Cerebellar nuclear complex (tissue), 1 donor: ENCODE data around the gene F7.

ENCODE experiments used
- DNase-seq, 2 experiments: peaks; one replicate each; lab custom pipeline; 2025; lab: John Stamatoyannopoulos, UW

The F7 gene

DNA sequence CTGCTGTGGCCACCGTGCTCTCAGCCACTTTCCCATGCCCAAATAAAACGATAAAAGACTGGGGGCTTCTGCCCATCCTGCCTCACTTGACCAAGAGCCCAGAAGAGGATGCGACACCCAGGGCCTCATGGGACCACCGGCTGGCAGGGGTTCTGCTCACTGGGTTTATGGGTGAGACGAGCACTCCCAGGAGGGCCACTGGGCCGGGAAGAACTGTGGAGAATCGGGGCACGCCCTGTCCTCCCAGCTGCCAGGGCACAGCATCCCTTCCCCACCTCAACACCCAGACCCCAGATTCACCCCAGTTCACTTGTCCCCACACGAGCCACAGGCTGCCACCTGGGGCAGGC, 12.3 kb downstream of the F7 start:
- no peak for DNase-seq

DNA sequence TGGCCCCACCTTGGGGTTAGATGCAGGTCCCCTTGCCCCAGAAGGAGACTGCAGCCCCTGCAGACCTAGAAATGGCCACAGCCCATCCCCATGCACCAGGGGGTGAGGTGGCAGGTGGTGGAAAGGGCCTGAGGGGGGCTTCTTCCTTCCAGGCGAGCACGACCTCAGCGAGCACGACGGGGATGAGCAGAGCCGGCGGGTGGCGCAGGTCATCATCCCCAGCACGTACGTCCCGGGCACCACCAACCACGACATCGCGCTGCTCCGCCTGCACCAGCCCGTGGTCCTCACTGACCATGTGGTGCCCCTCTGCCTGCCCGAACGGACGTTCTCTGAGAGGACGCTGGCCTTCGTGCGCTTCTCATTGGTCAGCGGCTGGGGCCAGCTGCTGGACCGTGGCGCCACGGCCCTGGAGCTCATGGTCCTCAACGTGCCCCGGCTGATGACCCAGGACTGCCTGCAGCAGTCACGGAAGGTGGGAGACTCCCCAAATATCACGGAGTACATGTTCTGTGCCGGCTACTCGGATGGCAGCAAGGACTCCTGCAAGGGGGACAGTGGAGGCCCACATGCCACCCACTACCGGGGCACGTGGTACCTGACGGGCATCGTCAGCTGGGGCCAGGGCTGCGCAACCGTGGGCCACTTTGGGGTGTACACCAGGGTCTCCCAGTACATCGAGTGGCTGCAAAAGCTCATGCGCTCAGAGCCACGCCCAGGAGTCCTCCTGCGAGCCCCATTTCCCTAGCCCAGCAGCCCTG, 12.8 kb downstream of the F7 start:
- DNase-seq: no peak

DNA sequence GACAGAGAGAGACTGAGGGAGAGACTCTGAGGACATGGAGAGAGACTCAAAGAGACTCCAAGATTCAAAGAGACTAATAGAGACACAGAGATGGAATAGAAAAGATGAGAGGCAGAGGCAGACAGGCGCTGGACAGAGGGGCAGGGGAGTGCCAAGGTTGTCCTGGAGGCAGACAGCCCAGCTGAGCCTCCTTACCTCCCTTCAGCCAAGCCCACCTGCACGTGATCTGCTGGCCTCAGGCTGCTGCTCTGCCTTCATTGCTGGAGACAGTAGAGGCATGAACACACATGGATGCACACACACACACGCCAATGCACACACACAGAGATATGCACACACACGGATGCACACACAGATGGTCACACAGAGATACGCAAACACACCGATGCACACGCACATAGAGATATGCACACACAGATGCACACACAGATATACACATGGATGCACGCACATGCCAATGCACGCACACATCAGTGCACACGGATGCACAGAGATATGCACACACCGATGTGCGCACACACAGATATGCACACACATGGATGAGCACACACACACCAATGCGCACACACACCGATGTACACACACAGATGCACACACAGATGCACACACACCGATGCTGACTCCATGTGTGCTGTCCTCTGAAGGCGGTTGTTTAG, 13.7 kb downstream of the F7 start:
- DNase-seq: no peak

DNA sequence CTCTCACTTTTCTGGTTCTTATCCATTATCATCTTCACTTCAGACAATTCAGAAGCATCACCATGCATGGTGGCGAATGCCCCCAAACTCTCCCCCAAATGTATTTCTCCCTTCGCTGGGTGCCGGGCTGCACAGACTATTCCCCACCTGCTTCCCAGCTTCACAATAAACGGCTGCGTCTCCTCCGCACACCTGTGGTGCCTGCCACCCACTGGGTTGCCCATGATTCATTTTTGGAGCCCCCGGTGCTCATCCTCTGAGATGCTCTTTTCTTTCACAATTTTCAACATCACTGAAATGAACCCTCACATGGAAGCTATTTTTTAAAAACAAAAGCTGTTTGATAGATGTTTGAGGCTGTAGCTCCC, 14.2 kb downstream of the F7 start:
- no peak for DNase-seq

DNA sequence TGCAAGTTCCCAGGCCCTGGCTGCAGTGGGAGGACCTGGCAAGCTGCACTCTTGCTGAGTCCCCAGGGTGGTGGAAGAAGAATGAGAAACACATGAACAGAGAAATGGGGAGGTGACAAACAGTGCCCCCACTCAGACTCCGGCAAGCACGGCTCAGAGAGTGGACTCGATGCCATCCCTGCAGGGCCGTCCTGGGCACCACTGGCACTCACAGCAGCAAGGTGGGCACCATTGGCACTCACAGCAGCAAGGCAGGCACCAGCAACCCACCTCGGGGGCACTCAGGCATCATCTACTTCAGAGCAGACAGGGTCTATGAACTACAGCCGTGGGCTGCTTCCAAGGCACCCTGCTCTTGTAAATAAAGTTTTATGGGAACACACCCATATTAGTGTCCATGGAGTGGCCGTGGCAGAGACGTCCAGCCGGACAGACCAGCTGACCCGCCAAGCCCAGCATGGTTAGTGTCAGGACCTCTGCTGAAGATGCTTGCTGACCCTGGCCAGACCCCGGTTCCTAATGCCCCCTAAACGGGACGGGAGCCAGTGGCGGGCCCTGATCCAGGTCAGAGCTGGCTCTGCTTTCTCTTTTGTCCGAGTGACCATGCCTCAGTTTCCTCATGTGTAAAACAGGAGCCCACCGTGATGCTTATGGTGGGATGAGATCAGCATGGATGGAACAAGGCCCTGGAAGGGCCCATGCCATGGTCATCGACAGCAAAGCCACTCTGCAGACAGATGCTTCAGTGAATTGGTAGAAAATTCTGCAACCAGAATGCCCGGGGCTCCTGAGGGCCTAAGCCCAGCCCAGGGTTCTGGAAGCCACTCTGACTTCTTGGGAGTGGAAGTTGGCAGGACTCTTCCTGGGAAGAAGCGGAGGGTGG, 14.9 kb downstream of the F7 start:
- DNase-seq: no peak

DNA sequence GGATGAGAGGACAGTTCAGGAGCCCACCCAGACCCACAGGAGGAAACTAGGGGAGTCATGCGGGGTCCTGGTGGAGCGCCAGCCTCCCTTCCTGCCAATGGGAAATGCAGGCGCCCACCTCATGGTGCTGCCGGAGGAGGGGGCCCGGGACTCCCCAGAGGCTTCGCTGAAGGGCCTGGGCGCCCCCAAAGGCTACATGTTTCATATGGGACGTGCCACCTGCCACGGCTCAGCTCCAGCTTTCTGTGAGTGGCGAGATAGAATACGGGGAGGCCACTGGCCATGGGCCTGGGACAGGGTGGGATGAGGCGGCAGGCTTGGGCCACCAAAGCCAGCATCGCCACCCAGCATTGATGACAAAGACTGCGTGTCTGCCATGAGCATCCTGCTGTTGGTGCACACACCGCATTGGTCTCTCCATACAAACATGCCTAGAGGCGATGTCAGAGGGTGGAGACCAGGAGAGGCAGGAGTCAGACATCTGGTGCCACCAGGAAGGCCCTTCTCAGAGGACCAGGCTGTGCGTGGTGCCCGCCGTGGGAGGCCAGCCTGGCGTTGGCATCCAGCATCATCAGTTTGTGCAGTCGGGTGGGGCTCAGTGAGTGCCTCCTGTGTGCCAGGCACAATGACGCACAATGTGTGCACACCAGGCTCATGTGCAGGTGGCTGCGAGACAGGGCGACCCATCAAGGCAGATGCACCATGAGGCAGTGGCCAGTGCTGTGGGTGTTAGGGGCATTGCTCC, 15.8 kb downstream of the F7 start:
- DNase-seq: no peak

DNA sequence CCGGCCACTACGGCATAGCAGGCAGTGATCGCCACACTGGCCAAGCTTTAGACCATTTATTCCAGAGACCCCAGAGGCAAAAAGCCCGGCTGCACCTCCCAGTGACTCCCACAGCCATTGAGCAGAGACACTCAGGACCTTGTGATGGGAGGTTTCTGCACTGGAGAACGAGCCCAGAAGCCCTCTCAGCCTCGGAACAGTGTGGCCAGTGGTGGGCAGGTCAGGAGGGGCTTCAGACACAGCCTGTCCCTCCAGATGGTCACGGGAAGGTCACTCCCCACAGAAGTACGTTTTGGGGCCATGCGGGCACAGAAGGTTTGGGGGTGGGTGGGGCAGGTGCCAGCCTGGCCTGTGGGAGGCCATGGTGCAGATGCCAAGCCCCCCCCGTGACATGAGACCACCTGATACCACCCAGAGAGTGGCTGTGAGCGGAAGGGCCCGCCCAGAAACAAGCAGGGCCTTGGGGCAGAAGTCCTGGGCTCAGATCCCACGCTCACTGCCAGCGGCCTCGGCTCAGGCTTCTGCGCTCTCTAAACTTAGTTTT, 16.4 kb downstream of the F7 start:
- no peak for DNase-seq

DNA sequence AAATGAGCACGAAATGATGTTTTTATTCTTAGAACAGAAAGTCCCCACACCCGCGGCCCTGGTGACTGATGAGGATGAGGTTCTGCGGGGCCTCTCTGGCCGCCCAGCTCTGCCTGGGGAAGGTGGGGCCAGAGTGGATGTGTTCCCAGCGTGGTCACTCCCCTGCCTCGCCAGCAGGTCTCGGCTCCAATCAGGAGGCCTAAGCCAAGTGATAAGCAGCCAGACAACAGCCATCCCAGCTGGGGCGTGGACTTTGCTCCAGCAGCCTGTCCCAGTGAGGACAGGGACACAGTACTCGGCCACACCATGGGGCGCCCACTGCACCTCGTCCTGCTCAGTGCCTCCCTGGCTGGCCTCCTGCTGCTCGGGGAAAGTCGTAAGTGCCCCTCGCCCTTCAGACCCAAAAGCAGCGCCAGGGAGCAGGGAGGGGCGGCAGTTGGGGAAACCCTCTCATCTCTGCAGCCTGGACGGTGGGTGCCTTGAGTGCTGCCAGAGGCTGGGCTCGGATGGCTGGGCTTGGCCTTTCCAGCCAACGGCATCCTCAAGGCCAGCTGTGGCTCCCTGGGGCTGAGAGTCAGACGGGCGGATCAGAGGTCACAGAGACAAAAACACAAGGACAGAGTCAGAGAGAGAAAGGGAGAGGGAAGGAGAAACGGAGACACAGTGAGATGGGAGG, 17.1 kb downstream of the F7 start, which contains the start of gene F10:
TSS of gene F10 (plus strand) at position 250 of the 676 bp plus-strand sequence. CDS start at position 307, 57 bp downstream.
- no peak for DNase-seq

DNA sequence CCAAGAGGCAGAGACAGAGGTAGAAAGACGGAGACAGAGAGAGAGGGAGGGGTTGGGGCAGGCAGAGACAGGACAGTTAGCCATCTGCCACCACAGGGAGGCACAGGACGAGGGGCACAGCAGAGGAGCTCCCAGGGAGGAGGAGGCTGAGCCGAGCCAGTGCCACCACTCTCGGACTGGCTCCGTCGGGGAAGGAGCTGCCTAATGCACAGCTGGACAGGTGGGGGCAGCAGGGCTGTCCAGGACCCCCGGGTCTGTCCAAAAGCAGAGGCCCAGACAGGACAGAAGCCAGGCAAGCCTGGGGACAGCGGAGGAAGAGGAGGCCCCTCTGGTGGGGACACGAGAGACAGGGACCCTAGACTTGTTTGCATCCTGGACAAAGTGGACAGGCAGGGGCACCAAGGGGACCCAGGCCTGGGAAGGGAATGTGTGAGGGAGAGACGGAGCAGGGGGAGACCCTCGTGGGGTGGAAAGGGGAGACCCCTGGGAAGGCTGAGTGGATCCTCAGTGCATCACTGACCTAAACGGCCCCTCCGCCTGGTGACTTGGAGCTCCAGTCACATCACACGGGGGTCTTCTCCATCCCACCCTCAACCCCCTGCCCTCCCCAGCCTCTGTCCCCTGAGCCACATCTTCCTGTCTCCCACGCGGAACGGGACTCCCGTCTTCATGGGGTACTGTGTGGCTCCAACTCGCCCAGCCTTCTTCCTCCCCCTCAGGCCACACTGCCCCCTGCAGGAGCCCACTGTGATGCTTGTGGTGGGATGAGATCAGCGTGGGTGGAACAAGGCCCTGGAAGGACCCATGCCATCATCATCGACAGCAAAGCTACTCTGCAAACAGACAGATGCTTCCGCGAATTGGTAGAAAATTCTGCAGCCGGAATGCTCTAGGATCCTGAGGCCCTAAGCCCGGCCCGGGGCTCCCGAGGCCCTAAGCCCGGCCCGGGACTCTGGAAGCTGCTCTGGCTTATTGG, 17.9 kb downstream of the F7 start:
- DNase-seq: no peak

DNA sequence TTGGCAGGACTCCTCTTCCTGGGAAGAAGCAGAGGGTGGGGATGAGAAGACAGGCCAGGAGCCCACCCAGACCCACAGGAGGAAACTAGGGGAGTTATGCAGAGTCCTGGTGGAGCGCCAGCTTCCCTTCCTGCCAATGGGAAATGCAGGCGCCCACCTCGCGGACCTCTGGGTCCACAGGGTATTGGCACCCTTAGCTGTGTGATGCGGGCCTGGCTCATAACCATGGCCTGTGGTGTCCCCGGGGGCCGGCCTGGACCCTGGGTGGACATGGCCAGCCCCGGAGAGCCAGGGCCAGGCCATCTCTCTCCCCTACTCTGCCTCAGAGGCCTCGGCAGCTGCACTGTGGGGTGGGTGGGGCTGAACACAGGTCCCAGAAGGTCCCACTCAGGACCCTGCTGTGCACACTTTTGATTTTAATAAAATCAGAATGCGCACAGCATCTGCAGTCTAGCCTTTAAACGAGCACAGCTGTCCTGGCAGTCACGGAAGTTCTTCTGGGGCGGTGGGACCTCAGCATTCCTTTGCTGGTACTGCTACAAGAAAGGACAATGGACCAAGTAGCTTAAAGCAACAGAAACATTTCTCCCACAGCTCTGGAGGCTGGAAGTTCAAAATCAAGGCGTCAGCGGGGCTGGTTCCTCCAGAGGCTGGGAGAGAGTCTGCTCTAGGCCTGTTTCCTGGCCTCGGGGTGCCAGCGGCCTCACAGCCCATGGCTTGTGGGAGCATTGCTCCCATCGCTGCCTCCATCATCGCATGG, 18.8 kb downstream of the F7 start:
- no peak for DNase-seq

DNA sequence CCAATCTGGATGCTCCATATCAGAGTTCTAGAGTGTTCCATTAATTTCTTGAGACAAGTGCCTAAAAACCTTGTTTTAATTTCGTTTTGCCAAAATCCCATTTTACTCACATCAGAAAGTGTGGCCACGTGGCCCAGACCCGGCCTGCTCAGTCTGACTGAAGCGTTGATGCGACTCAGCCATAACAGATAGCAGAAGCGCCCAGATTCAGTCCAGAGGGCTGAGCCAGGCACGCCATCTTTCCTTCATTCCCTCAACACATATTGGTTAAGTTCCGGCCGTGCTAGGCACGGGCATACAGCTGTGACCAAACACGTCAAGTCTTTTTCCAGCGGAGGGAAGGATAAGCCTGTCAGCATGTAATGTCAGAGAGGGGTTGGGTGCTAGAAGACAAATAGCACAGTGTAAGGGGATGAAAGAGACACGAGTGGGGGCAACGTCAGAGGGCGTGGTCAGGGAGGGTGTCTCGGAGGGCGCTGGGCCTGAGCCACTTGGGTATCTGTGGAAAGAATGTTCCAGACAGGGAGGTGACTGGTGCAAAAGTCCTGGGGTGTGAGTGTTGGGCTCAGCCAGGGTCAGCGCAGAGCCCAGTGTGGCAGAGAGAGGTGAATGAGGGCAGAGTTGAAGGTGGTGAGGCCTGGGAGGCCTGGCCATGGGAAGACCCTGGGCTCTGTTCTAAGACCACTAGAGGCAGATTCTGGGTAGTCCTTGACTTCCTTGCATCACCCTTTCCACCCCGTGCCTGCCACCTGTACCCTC, 20.1 kb downstream of the F7 start:
- DNase-seq: no peak

DNA sequence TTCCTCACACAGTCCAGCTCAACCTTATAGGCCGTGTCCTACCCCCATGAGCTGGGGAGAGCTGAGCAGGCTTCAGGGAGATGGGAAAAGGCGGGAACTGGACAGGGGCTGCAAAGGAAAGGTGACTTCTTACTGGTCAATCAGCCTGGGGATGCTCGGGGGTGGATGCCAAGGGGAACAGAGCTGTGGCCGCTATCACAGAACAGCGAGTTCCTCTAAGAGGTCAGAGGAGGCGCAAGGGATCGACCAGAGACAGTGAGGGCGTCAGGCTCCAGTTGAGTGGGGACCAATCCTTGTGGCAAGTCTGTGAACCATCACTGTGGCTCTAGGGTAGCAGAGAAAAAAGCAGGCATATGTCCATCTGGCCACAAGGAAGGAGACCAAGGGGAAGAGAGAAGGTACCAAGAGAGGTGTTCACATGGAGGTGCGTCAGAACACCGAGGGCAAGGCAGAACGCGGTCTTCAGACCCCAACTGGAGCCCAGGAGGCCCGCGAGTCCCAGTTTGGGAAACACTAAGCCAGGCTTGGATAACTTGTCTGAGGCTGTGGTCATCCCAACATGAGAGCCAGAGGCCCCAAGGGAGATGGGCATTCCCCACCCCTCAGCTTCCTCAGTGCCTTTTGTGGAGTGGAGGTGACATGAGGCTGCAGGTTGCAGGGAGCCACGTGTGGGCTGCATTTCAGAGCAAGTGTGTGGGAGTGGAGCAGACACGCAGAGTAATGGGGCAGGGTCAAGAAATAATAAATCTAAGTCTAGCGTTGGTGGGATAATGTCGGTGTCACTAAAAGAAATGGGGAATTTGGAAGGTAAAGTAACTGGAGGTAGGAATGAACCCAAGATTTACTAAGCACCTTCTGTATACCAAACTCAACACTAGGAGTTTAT, 20.9 kb downstream of the F7 start:
- no peak for DNase-seq

DNA sequence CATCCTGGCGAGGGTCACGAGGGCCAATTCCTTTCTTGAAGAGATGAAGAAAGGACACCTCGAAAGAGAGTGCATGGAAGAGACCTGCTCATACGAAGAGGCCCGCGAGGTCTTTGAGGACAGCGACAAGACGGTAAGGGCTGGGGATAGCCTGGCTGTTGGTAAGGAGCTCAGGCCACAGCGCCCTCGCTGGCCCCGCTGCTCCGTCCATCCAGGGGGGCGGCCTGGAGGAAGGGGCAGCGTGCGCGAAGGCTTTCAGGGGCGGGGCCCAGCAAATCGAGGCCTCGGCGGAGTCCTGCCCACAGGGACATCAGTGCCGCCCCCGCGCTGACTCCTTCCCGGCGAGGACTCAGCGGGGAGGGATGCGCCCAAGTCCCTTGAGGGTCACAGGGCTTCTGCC, 23.9 kb downstream of the F7 start:
- no peak for DNase-seq

DNA sequence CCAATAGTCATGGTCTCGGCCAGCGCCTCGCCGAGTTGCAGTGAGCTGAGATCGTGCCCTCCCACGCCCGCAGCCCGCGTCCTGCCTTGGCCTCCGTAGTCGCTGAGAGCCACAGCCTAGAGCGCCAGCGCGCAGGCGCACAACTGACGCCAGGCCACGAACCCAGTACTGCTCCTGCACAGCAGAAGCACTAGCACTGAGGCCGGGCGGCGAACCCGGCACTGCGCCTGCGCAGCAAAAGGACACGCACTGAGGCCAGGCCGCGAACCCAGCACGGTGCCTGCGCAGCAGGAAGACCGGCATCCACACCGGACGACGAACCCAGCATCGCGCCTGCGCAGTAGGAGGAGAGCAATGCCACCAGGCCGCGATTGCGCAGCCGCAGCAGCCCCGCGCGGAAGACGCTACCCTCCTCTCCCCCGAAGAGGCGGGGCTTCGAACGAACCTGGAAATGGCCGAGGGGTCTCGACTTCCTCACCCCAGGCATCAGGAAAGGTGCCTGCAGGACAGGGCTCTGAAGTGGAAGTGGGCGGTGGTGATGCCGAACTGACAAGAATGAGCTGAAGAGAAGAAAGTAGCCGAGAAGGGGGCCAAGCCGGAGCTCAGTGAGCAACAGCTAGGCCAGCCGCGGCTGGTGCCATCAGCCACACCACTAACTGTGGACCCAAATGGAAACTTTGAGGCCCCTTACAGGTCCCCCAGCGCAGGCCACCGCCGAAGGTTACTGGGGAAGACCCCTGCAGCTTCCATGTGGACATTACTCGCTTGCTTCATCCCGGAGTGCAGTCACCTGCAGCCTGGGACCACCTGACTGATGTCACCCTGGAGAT, 24.5 kb downstream of the F7 start:
- no peak for DNase-seq

DNA sequence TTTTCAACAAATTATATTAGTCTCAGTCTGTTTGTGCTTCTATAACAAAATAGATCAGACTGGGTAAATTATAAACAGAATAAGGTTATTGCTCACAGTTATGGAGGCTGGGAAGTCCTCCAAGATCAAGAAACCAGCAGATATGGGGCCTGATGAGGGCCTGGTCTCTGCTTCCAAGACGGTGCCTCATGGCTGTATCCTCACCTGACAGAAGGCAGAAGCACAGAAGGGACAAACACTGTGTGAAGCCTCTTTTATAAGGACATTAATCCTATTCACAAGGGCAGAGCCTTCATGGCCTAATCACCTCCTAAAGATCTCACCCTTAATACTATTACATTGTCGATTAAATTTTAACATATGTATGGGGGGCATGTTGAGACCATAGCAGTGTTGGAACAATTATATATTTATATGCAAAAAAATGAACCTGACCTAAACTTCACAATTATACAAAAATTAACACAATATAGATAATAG, 29.7 kb downstream of the F7 start:
- DNase-seq: no peak

DNA sequence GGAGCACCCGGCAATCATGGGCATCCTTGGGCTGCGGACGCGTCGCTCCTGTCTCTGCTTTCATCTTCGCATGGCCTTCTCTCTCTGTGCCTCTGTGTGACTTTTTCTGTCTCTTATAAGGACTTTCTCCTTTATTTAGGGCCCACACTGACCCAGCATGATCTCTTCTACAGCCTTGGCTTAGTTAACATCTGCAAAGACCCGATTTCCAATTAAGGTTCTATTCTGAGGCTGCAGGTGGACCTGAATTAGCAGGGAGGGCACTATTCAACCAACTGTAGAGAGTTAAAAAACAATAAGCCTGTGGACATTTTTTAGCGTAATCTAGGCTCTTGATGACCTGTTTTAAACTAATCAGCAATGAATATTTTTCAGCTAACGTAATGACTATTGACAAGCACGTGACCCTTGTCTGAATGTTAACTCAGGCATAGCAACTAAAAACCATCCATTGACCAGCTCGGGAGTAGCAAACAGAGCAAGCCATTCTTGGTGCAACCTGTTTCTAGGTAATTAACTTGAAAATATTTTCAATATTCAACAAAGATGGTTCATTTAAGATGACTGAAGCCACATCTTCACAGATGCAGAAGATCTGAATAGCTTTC, 32.2 kb downstream of the F7 start:
- no peak for DNase-seq
